ENCODE results near the gene ACVR1. TPM values are rescaled to one million over a fixed set of nuclear protein-coding genes. Genes with fewer than 3 reads are reported as not detected.

ACVR1 gene
- total and polyA plus RNA-seq, 9 of the 15 experiments (the other 6 are each of a cell fraction or from before 2014, with no cell fraction given), result 3.8 to 14.3 (median 6.9) TPM

- peaks cover 35% of the 10 kb centered on the region for H3K79me2 ChIP-seq (ENCODE audit: control insufficient read depth, insufficient read depth, low read length)
- H3K9me3 ChIP-seq (replicated peaks; ENCODE audit: control insufficient read depth, insufficient read depth, low read depth, low read length), result no peaks in the 10 kb centered on the region
- DNase-seq (ENCODE audit: extremely low read depth in 1 of 4, low spot score in 3 of 4) (peak in 1 of 4 experiments; percentile 29), ATAC-seq (no peak), FAIRE-seq (no peak)
- in situ Hi-C loops (cut with MboI), result no loop called here
- no peaks in the 10 kb centered on the region for H3K9me1 ChIP-seq (ENCODE audit: control insufficient read depth, insufficient read depth, low read length)
- H3K4me1 ChIP-seq (replicated peaks in 1 of 2; ENCODE audit: control insufficient read depth in 2 of 2, insufficient read depth in 2 of 2, low read length in 2 of 2), result peaks cover 8 to 23% of the 10 kb centered on the region in 2 experiments
- no peak overlapping the region for H2AFZ ChIP-seq (ENCODE audit: low read depth, low read length)
- TSS peak; percentile 45 for BruUV-seq (replicated peaks)
- peak overlapping the region; percentile 67 for H3K4me3 ChIP-seq
- WGBS (ENCODE audit: insufficient coverage, low coverage, missing lambda C conversion rate), result 77% methylated on average over 4 of the region's 4 CpGs
- H3K36me3 ChIP-seq (ENCODE audit: control insufficient read depth, insufficient read depth, low read length), result no peaks in the 10 kb centered on the region
- TF ChIP-seq PRDM10 (IDR thresholded peaks at IDR 0.05; ENCODE audit: partially characterized antibody), result peak; percentile 40
- TF ChIP-seq TEAD1 (CRISPR knock-in tag; IDR thresholded peaks at IDR 0.05), result no peak
- H3K27ac ChIP-seq (ENCODE audit: extremely low read depth, low read depth, low read length), result no peak overlapping the region
- intact Hi-C loops (cut with micrococcal nuclease), result loop anchor here (10.0 kb wide), 1 partner anchor 130 kb away; no protein-coding TSS in a partner anchor
- H3K27me3 ChIP-seq (ENCODE audit: control insufficient read depth in 2 of 2, insufficient read depth in 2 of 2, low read length in 2 of 2), result no peaks in the 10 kb centered on the region
- peak overlapping the region; percentile 69 to 83 for H3K9ac ChIP-seq (ENCODE audit: insufficient read depth in 1 of 2, low read depth in 2 of 2, low read length in 2 of 2)
- ChIA-PET CTCF (ENCODE audit: low intra/inter-chr PET ratio) (interaction anchor here (0.5 kb wide), 1 partner anchor 133 kb away, joined by 3 read pairs; no protein-coding TSS in a partner anchor), POLR2A (interaction anchor here (0.6 to 2.9 kb wide), 8 partner anchors 8 to 559 kb away, joined by 3 to 11 read pairs (median 3); no protein-coding TSS in a partner anchor)
- H4K20me1 ChIP-seq (replicated peaks; ENCODE audit: control insufficient read depth, insufficient read depth, low read length), result no peaks in the 10 kb centered on the region
- H3K4me2 ChIP-seq (ENCODE audit: insufficient read depth, low read length), result peak overlapping the region; percentile 90
Observed at GRCh38 chr2:157874348-157874747, 1.8 kb downstream of the ACVR1 start.

All from K562 (cell line).